ENCODE measurements around the gene SLK.

SLK gene

GRCh38 chr10:103947799-103948516 lies 19.0 kb upstream of the SLK start:
- peak; percentile 28 for DNase-seq

DNA sequence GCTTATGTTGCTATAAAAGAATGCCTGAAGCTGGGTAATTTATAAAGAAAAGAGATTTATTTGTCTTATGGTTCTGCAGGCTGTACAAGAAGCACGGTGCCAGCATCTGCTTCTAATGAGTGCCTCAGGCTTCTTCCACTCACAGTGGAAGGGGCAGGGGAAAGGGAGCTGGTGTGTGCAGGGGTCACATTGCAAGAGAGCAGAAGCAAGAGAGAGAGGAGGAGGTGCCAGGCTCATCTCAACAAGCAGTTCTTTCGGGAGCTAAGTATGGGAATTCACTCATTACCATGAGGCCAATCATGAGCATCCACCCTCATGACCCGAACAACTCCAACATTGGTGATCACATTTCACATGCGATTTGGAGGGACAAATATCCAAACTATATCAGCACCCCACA lies 17.2 kb upstream of the SLK start:
- no peak for DNase-seq

DNA sequence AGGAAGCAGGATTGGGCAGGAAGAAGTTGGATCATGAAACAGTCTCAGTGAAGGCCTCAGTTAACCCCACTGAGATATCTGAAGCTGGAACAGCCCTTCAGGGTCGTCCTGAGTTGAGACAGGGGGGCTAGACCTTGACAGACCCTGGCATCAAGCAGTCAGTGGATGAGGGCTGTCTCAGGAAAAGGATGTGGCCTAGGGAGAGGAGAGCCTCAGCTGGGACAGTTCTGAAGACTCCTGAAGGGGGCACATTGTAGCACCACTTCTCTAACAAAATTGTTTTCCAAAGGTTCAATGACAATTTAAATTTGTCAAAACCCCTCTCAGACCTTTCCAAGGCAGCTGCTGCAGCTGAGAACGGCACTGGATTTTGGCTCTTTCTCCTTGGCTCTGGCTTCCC lies 15.8 kb upstream of the SLK start:
- no peak for DNase-seq

GRCh38 chr10:103951942-103952341 lies 15.0 kb upstream of the SLK start:
- DNase-seq: no peak

GRCh38 chr10:103954543-103954942 lies 12.4 kb upstream of the SLK start:
- DNase-seq: no peak

DNA sequence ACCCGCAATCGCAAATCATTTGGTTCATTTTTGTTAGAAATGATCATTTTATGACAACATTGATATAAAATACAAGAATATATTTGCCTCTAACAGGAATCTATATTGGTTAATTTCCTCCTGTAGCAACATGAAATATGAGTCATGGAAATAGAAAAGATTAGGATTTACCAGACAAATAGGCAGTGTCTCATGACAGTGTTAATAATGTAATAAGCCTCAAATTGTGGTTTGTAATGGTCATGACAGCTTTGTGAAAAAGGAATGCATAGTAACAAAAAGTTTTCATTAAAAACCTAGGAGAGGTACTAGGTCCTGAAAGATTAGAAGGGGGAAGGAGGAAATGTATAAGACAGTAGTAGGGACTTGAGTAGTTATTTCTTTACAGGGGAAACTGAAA lies 7.9 kb upstream of the SLK start:
- DNase-seq: peak; percentile 30

- DNase-seq: no peak
Measured at GRCh38 chr10:103960103-103960502, 6.8 kb upstream of the SLK start.

- DNase-seq: peak; percentile 63
Measured at GRCh38 chr10:103967448-103968071, 620 bp downstream of the SLK start.

- DNase-seq: peak; percentile 41
Measured at GRCh38 chr10:103968441-103969391, 1.8 kb downstream of the SLK start.

- no peak for DNase-seq
Measured at GRCh38 chr10:103969436-103969835, 2.5 kb downstream of the SLK start.

- DNase-seq: peak; percentile 27
Measured at GRCh38 chr10:103969857-103970627, 3.1 kb downstream of the SLK start.

DNA sequence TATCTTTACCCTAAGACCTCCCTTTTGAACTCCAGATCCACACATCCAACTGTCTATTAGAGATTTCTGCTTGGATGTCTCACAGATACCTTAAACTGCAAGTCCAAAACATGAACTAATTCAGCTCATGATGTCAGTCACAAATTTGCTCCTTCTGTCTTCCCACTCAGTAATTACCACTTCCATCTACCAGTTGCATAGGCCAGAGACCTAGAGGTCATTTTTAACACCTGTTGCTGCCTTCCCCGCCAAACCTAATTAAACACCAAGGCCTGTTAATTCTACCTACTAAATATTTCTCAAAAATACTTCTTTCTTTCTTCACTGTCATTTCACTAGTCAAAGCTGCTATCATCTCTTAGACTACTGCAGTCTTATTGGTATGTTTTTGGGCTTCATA lies 8.2 kb downstream of the SLK start:
- no peak for DNase-seq

GRCh38 chr10:103977204-103977603 lies 10.3 kb downstream of the SLK start:
- DNase-seq: no peak

DNA sequence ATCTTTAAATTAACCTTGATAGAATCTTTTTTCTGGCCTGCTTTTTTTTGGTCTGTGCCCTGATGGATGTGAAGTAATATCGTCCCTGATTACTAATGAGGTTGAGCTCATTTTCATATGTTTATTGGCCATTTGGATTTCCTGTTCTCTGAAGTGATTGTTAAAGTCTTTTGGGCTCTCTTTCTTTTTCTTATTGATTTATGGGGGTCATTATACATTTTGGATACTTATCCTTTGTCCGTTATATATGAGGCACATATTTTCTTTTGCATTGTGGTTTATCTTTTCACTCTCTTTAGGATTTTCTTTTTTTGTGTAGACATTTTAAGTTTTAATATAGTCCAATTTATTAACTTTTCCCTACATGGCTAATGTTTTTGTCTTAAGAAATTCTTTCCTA lies 12.6 kb downstream of the SLK start:
- DNase-seq: no peak

DNA sequence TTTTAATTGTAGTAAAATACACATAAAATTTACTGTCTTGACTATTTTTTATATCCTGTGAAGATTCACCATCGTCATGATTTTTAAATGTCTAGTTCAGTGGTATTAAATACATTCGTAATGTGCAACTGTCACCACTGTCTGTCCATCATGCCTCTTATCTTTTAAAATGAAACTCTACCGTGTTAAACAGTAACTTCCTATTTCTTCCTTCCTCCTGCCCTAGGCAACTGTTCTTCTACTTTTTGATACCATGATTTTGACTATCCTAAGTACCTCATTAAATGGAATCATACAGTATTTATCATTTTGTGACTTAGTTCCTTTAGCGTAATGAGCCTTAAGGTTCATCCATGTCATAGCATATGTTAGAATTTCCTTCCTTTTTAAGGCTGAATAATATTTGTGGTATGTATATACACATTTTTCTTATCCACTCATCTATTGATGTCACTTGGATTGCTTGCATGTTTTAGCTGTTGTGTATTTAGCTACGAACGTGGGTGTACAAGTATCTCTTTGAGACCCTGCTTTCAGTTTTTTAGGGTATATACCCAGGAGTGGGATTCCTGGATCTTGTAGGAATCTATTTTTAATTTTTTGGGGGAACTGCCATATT lies 13.5 kb downstream of the SLK start:
- peak; percentile 64 for DNase-seq

- DNase-seq: no peak
Measured at GRCh38 chr10:103982639-103983038, 15.7 kb downstream of the SLK start.

DNA sequence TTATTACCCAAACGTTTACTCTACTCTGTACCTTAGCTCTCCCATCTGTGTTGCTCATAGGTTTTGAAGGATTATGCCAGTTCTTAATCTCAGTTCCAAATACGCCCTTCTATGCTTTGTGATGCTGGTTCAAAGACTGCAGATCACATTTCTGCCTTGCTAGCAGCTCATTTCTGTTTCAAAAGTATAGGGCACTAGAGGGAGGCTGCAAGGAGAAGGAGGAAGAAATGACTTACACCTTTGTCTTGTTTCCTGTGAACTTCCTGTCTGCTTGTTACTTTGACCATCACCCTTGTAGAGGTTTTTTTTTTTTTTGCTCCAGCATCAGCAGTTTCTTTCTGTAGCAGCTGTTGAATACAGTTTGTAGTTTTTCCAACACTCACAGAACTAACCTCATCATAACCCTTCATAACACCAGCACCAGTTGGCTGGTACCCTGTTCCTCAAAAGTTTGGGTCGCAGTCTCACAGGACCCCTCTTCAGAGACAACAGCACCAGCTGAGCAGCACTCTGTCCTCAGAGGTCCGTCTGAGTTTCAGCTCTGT lies 16.5 kb downstream of the SLK start:
- peak; percentile 30 for DNase-seq

DNA sequence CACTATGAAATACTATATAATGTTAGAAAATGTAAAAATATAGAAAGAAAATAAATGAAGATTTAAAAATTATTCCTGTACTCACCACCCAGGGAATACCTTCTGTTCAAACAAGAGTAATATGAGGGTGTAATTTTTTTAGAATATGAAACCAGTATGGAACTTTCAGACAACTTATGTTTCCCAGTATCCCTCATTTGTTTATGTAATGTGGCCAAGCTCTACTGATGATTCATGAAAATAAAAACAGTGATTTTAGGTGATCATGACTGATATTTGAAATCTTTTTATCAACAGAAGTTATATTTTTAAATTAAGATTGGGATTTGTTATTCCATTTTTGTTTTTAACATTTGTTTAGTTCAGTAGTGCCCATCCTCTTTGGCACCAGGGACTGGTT lies 18.8 kb downstream of the SLK start:
- no peak for DNase-seq

- DNase-seq: no peak
Measured at GRCh38 chr10:103986360-103986759, 19.4 kb downstream of the SLK start.

DNA sequence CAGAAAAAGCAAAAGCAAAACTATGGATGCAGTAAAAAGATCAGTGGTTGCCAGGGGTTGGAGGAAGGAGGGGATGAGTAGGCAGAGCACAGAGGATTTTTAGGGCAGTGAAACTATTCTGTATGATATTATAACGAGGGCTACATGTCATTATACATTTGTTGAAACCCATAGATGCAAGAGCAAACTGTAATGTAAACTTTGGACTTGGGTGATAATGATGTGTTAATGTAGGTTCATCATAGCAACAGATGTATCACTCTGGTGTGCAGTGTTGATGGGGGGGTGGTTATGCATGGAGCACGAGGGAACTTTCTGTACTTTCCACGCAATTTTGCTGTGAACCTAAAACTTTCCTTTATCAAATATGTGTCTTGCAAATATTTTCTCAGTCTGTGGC lies 23.2 kb downstream of the SLK start:
- no peak for DNase-seq

DNA sequence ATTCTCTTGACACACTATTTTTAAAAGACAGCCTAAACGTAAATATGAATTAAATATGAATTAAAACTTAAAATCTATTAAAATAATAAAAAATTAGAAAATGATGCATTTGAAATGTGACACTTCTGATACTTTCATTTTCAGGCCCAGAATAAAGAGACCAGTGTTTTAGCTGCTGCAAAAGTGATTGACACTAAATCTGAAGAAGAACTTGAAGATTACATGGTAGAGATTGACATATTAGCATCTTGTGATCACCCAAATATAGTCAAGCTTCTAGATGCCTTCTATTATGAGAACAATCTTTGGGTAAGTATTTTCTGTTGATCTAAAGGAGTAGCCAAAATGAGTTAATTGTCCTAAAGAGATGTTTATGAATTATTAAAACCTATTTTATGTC lies 23.6 kb downstream of the SLK start:
- no peak for DNase-seq

Data from hematopoietic multipotent progenitor cell treated with erythropoietin and hydrocortisone succinate and interleukin-3 and kit ligand, for 6 days (in vitro differentiated cells).